Heart left ventricle (tissue), 13 donors: ENCODE measurements around the gene RNF114.

Source experiments
- POLR2A ChIP-seq, 2 donors: fragments of 450-650 bp; IDR thresholded peaks; one replicate each; pipeline ENCODE4 v1.6.1; 2017; ENCODE audit warnings: antibody characterized with exemption in 2 of 2, mild to moderate bottlenecking in 2 of 2, moderate library complexity in 2 of 2
- TF ChIP-seq, protein P1 (sequence below), 12 donors: fragments of 200-600 bp; sonication (generic) in 4 of 12; IDR thresholded peaks; one replicate each; pipeline versions ENCODE4 v1.5.0 to v1.8.0; 2018 to 2022; ENCODE audit warnings: antibody characterized with exemption in 12 of 12, mild to moderate bottlenecking in 5 of 12
- donor health status: ischemic (EF 13 %, LVEDD 7.1; RV severe dilation, severe dysfunction).
- donor health status: DM: no; HTN: yes; CAD: no.
- donor health status: DM: no; HTN: no; CAD: no.
- donor health status: ischemic (EF 25% LVEDD 6.9; RV normal size, moderate dysfunction).
- donor health status: ischemic (EF 25% LVEDD 5.7; RV mildly dilated, moderate dysfunction).
- donor health status: ischemic (EF 35%, LVEDD 5.7; RV mildly dilated, moderate dysfunction).
- donor health status: nonischemic (EF 11% LVEDD 7.7; RV severe dilation, severe dysfunction).
- donor health status: DM: yes; HTN: yes; CAD: no.
- donor health status: PGD.
- donor health status: ischemic (EF 29% LVEDD 5.4; RV normal size, mild dysfunction).
- donor health status: nonischemic (EF 23%, LVEDD 6.1; RV moderate dilation, normal function).

DNA sequence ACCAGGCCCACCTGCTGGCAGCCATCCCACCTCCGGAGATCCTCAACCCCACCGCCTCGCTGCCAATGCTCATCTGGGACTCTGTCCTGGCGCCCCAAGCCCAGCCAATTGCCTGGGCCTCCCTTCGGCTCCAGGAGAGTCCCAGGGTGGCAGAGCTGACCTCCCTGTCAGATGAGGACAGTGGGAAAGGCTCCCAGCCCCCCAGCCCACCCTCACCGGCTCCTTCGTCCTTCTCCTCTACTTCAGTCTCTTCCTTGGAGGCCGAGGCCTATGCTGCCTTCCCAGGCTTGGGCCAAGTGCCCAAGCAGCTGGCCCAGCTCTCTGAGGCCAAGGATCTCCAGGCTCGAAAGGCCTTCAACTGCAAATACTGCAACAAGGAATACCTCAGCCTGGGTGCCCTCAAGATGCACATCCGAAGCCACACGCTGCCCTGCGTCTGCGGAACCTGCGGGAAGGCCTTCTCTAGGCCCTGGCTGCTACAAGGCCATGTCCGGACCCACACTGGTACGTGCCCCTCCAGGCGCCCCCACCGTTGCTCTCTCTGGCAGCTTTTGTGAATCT is 47.7 kb downstream of the RNF114 start:
- TF ChIP-seq, protein P1, sequence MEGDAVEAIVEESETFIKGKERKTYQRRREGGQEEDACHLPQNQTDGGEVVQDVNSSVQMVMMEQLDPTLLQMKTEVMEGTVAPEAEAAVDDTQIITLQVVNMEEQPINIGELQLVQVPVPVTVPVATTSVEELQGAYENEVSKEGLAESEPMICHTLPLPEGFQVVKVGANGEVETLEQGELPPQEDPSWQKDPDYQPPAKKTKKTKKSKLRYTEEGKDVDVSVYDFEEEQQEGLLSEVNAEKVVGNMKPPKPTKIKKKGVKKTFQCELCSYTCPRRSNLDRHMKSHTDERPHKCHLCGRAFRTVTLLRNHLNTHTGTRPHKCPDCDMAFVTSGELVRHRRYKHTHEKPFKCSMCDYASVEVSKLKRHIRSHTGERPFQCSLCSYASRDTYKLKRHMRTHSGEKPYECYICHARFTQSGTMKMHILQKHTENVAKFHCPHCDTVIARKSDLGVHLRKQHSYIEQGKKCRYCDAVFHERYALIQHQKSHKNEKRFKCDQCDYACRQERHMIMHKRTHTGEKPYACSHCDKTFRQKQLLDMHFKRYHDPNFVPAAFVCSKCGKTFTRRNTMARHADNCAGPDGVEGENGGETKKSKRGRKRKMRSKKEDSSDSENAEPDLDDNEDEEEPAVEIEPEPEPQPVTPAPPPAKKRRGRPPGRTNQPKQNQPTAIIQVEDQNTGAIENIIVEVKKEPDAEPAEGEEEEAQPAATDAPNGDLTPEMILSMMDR (IDR thresholded peaks at IDR 0.05): no peak
- TF ChIP-seq POLR2A (IDR thresholded peaks at IDR 0.05): no peak
